ENCODE results near the gene CLDN15.
A peak's percentile ranks its signal among the peaks of the same experiment; 100 is the strongest.

CLDN15 gene

DNA sequence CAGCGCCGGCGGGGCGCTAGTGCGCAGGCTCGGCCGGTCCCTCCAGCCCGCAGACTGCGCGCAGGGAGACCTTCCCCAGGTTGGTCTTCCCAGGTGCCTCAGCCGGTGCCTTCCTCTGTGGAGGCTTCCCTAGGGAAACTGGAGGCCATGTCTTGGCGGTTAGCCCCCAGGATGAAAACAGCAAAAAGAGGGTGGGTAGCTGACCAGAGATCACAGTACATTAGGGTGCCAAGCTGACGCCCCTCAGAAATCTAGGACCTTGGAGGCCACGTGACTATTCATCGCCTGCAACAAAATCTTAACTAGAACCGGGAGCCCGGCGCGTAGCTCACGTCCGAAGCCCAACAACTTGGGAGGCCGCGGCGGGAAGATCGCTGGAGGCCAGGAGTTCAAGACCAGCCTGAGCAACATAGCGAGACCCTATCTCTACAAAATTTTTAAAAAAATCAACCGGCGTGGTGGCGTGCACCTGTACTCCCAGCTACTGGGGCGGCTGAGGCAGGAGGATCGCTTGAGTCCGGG is 7.6 kb upstream of the CLDN15 start:
- H3K27me3 ChIP-seq (ENCODE audit: insufficient read depth, low read depth, severe bottlenecking) = no peaks in the 10 kb centered on the region
- H3K36me3 ChIP-seq = peaks cover 20% of the 10 kb centered on the region
- peak overlapping the region; percentile 86 for H3K27ac ChIP-seq
- H3K9me3 ChIP-seq (ENCODE audit: severe bottlenecking) = no peaks in the 10 kb centered on the region
- no peak for DNase-seq
- TF ChIP-seq, protein P1, sequence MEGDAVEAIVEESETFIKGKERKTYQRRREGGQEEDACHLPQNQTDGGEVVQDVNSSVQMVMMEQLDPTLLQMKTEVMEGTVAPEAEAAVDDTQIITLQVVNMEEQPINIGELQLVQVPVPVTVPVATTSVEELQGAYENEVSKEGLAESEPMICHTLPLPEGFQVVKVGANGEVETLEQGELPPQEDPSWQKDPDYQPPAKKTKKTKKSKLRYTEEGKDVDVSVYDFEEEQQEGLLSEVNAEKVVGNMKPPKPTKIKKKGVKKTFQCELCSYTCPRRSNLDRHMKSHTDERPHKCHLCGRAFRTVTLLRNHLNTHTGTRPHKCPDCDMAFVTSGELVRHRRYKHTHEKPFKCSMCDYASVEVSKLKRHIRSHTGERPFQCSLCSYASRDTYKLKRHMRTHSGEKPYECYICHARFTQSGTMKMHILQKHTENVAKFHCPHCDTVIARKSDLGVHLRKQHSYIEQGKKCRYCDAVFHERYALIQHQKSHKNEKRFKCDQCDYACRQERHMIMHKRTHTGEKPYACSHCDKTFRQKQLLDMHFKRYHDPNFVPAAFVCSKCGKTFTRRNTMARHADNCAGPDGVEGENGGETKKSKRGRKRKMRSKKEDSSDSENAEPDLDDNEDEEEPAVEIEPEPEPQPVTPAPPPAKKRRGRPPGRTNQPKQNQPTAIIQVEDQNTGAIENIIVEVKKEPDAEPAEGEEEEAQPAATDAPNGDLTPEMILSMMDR (IDR thresholded peaks at IDR 0.05; ENCODE audit: low read depth, low read length) = no peak
- H3K4me3 ChIP-seq (ENCODE audit: low read depth, low read length) = peak overlapping the region; percentile 78

DNA sequence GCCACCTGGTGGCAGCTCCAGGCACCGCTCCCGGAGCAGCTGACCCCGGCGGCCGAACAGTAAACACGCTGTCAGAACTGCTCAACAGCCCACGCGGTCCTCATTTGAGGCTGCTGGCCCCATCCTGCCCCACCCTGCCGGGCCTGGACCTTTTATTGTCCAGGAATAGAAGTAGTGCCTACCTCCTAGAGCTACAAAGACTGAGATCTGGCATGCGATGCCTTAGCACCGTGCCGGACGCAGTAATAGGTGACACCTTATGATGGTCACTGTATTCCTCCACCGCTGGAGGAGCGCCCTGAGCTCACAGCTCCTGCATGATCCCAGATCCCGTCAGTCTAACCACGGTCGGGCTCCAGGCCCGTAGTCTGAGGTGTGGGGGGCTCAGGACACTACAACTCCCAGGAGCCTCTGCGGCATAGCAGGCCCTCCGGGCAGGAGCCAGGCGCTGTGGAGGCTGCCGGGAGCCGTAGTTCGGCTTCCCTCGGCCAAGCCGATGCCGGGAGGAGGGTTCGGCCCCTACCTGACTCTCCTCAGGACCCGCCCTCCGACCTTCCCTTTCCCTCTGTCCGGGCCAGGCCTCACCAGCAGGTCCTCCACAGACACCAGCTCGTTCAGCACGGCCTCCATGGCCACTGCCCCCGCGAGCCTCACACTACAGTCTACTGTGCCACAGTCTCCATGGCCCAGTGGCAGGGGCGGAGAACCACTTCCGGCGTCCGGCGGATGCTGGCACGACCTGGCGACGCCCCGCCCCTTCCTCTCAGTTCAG is 7.0 kb upstream of the CLDN15 start, which contains the start of gene FIS1:
Gene FIS1, minus strand, starts transcription at position 707 of the 772 bp plus-strand sequence. Its CDS starts 77 bp downstream, at position 630.
- TF ChIP-seq, protein P1 (IDR thresholded peaks at IDR 0.05; ENCODE audit: low read depth, low read length) = peak; percentile 88
- no peaks in the 10 kb centered on the region for H3K27me3 ChIP-seq (ENCODE audit: insufficient read depth, low read depth, severe bottlenecking)
- peak within 1 kb of the TSS; percentile 78 for H3K4me3 ChIP-seq (ENCODE audit: low read depth, low read length)
- H3K27ac ChIP-seq = peak within 1 kb of the TSS; percentile 86
- H3K36me3 ChIP-seq = peaks cover 26% of the 10 kb centered on the region
- peak; percentile 94 for DNase-seq
- H3K9me3 ChIP-seq (ENCODE audit: severe bottlenecking) = no peaks in the 10 kb centered on the region

DNA sequence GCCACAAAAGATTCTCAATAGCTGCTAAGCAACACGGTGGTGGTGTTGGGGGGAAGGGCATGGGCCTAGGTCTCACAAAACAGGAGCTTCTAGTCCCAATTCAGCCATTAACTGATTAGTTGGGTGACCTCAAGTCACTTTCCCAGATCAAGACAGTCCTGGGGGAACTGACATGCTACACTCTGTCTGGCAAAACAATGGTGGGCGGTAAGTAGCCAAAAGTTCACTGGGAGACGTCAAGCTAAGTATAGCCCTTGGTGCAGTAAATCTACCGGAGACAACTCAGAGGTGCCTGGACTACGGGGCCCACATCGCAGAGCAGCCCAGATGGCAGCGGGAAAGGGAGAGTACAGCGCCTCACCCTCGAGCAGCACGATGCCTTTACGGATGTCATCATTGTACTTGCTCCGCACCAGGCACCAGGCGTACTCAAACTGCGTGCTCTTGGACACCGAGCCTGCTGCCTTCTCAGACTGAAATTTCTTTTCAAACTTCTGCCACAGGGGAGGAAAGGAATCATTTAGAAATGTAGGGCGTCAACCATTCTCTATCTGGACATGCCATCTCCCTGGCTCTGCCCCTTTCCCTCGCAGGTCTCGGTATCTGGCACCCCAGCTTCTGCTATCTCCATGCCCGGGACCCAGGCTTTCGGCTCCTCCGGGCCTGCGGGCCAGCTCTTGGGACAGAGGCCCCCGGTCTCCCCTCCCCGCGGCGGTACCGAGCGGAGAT is 6.2 kb upstream of the CLDN15 start:
- Histone ChIP-seq H3K36me3 (peaks cover 27% of the 10 kb centered on the region), H3K9me3 (ENCODE audit: severe bottlenecking) (no peaks in the 10 kb centered on the region), H3K4me3 (ENCODE audit: low read depth, low read length) (peak overlapping the region; percentile 78), H3K27me3 (ENCODE audit: insufficient read depth, low read depth, severe bottlenecking) (no peaks in the 10 kb centered on the region), H3K27ac (peak overlapping the region; percentile 86)
- TF ChIP-seq, protein P1 (IDR thresholded peaks at IDR 0.05; ENCODE audit: low read depth, low read length) = no peak
- peak; percentile 39 for DNase-seq

DNA sequence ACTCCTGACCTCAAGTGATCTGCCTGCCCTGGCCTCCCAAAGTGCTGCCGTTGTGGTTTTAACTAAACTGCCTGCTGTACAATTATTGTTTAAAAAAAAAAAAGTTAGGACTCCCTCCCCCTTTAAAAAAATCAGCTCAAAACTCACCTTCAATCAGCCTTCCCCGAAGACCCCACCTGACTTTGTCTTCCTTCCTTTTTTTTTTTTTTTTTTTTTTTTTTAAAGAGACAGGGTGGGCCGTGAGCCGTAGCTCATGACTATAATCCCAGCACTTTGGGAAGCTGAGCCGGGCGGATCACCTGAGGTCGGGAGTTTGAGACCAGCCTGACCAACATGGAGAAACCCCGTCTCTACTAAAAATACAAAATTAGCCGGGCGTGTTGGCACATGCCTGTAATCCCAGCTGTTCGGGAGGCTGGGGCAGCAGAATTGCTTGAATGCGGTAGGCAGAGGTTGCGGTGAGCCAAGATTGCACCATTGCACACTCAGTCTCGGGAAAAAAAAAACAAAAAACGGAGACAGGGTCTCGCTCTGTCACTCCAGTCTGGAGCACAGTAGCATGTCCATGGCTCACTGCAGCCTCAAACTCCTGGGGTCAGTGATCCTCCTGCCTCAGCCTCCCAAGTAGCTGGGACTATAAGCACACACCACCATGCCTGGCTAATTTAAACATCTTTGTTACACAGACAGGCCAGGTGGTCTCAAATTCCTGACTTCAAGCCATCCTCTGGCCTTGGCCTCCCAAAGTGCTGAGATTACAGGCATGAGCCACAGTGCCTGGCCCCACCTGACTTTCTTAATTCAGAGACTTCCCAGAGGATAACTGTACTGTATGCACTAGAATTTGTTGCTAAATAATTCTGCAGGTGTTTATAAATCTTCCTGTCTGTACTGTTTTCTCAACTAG is 4.1 kb upstream of the CLDN15 start:
- Histone ChIP-seq H3K27ac (peak overlapping the region; percentile 84), H3K4me3 (ENCODE audit: low read depth, low read length) (no peak overlapping the region), H3K9me3 (ENCODE audit: severe bottlenecking) (no peaks in the 10 kb centered on the region), H3K36me3 (peaks cover 33% of the 10 kb centered on the region), H3K27me3 (ENCODE audit: insufficient read depth, low read depth, severe bottlenecking) (no peaks in the 10 kb centered on the region)
- peak; percentile 72 for DNase-seq
- TF ChIP-seq, protein P1 (IDR thresholded peaks at IDR 0.05; ENCODE audit: low read depth, low read length) = no peak

DNA sequence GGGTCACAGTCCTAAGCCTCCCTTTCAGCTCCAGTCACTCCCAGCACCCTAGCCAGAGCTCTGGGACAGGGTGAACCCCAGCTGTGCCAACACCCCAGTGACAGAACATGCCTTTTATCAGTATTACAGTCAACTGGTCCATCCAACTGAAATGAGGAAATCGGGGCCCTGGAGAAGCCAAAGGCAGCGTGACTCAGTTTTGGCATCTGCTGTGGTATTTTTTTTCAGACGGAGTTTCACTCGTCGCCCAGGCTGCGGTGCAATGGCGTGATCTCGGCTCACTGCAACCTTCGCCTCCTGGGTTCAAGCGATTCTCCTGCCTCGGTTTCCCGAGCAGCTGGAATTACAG is 3.4 kb upstream of the CLDN15 start:
- H3K27ac ChIP-seq = peak overlapping the region; percentile 84
- DNase-seq = no peak
- peaks cover 40% of the 10 kb centered on the region for H3K36me3 ChIP-seq
- no peaks in the 10 kb centered on the region for H3K9me3 ChIP-seq (ENCODE audit: severe bottlenecking)
- no peaks in the 10 kb centered on the region for H3K27me3 ChIP-seq (ENCODE audit: insufficient read depth, low read depth, severe bottlenecking)
- TF ChIP-seq, protein P1 (IDR thresholded peaks at IDR 0.05; ENCODE audit: low read depth, low read length) = no peak
- H3K4me3 ChIP-seq (ENCODE audit: low read depth, low read length) = no peak overlapping the region

Measured in WERI-Rb-1 (cell line).